Amygdala (tissue), 56 donors: ENCODE measurements around the gene ROR2.

Source experiments
- DNase-seq, 56 donors: peaks; one replicate each; lab custom pipeline; 2025; lab: John Stamatoyannopoulos, UW

Gene ROR2

DNA sequence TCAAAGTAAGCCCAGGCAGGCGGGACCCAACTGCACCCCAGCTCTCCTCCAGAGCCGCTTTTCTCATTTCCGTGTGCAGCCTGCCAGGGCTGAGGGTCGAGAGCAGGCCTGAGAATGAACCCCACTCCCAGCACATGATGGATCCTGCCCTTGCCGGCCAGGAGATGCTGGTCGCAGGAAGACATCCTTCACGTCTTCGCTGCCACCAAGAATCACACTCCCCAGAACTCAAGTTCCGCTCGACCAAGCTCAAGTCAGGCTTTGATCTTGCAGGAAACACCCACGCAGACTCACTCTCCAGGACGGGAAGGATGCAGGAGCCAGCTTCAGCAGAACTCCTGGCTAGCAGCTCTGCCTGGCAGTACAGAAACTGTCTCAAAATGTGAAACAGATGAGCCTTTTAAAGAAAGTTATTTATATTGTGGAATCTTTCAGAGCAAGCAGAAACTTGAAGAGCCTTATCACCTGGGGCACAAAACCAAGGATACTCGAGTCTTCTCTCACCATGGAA, 102.4 kb downstream of the ROR2 start:
- DNase-seq = peak in 4 of 56 donors; percentile 6 to 25 (median 8)

DNA sequence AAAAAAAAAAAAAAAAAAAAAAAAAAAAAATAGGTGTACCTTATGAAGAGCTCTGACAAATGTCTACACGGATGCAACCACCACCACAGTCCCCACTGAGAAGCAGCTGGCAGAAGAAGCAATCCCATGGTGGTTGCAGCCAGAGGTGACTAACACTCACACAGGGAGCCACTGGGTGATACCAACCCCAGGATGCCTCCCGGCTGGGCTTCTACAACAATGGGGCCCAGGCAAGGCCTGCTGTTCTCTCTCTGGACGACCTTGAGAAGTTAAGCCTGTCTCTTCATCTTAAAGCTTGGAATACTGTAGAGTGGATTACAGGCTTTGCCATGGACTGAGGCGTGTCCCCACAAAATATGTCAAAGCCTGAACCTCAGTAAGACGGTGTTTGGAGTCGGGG, 104.1 kb downstream of the ROR2 start:
- DNase-seq = no peak

DNA sequence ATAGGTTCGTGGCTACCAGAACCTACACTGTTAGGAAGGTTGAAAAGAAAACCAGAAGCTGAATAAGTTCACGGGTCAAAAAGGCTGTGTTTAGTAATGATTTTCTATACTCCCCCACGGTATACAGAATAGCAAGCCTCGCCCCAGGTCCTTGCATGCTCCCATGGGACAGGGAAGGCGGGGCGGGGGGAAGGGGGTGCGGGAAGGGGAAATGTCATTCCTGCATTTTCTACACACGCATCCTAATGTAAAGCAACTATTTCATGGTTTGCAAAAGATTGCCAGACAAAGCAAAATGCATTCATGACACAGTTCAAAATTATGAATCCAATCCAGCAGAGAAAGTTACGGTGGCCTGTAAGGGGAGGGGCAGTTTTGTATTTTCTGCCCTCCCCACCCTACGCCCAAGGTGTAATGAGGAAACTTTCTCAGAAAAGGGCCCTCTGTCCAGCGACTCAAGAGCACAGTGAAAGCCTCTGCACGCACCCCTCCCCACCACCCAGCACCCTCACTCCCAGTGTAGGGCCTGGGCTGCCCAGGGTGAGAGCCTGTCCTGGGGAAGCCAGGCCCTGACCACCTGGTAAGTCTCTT, 105.2 kb downstream of the ROR2 start:
- DNase-seq = no peak

DNA sequence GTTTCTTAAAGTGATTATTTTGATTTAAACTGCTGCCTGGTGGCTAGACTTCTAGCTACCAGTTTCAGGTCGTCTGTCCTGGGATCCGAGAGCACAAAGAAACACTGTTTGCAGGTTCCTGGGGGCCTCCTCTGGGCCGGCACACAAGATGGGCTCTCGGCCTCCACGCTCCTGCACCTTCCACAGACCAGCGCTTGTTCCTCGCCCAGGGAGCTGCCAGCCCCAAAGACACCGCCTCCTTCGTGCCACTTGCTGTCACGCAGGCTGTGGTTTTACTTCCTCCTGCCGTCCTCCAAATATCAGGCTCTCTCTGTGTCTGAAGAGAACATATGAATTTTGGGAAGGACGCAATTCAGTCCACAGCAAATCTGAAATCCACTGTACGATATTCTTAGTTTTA, 105.8 kb downstream of the ROR2 start:
- DNase-seq = peak in 19 of 56 donors; percentile 8 to 30 (median 15)

DNA sequence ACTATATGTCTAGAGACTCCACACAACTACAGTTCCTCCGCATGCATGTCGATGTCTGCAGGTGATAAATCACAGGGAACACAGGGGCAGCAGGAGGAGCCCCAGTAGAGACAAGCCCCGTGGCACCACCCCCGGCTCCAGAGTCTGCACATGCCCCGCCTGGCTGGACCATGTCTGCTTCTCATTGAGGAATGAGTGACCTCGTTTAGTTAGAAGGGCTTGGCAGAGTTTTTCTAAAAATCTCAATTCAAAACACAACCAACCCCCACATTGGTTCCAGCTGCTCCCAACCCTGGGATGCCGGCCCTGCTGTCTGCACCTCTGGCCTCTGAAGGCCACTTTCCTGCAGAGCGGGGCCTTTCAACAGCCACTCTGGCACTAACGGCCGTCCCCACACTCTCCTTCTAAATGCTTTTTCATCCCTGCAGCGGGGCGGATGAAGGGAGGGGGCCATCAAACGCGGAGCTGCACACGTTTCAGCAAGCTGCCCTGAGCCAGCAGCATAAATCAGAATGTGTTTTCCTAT, 106.3 kb downstream of the ROR2 start:
- peak in 4 of 56 donors; percentile 12 to 40 (median 24) for DNase-seq

DNA sequence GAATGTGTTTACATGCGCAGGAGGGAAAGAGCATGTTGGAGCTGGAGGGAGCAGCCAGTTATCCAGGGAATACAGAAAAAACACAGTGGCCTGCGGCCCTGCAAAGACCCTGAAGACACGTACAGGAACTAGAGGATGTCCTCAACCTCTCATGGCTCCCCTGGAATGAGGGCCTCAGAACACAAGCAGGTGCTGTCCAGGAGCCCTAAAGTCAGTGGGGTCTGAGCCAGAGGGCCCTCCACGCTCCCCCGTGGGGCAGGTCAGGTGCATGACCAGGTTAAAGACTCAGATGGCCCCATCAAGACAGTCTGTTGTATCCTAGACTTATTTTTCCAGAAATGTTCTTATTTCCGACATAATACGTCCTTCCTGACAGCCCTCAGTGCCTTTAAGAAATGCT, 106.9 kb downstream of the ROR2 start:
- no peak for DNase-seq

DNA sequence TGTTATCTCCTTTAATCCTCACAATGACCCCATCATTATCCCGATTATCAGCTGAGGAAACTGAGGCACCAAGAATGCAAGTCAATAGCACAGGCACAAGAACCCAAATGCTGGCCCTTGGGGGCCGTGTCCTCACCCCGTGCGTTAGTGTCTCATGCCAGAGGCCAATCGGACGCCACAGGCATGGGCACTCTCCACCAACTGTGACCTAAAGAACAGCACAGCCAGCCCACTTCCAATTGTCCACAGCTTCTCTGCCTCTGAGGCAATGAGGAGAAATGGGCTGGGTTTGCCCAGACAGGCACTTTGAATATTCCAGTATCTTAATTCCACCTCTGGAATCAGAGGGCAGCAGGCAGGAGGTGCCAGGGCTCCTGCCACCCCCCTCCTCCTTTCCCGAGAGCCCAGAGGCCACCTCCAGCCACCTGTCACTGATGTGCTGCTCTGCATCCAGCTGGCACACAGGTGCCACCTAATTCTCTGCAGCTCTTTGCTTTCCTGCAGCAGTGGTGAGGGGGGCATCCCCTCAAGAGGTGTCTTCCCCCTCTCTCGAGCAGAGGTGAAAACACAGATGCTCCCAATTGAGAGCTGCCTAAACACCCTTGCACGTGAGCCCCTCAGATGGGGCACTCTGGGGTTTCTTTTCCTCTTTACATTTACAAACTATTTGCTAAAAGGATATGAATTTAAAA, 107.5 kb downstream of the ROR2 start:
- DNase-seq = no peak

DNA sequence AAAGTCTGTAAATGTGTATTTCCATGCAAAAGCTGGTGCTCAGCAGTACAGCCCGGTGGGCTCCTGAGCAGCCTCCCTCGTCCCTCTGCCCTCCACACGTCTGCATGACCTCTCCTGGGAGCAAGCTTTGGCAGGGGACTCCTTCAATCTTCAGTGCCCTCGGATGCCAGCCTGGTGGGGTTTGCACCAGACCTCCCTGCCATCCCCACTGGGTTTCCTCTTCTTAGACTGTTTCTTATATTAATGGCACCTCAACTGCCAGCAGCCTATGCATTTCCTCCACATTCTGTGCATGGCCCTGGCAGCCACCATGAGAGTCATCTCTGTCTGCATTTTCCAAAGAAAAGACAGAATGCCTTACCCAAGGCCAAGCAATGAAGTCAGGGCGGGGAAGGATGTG, 108.4 kb downstream of the ROR2 start:
- DNase-seq = no peak

DNA sequence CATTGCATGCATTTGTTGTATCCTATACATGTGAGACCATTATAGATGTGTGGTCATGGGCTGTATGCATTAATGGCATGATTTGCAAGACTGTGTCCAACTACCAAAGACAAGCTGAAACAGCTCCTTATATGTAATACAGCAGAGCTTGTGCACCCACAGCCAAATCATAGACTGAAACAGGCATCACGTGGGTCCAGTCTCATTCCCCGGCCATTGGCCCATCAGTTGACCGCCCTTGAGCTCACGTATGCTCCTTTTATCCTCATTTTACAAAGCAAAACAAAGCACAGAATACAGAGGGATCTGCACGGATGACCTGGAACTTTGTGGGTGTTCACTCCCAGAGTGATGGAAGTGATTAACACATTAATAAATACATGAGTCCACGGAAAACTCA, 109.1 kb downstream of the ROR2 start:
- no peak for DNase-seq

DNA sequence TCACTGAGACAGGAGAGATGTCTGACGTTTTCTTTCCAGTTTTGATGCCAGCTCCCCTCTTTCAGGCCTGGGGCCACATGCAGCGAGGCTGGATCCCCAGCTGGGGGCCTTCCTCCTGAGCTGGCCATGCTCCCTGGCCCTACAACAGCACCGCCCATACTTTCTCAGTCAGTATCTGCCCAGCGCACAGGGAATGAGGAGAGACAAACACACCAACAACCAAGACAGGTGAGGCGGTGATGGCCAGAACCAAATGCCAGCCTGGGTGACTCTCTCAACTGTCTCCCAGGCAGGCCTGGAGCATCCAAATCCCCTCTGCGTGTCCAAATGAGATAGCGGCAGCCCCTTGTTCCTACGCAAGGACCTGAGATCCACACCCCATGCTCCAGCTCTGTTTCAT, 109.6 kb downstream of the ROR2 start:
- no peak for DNase-seq

DNA sequence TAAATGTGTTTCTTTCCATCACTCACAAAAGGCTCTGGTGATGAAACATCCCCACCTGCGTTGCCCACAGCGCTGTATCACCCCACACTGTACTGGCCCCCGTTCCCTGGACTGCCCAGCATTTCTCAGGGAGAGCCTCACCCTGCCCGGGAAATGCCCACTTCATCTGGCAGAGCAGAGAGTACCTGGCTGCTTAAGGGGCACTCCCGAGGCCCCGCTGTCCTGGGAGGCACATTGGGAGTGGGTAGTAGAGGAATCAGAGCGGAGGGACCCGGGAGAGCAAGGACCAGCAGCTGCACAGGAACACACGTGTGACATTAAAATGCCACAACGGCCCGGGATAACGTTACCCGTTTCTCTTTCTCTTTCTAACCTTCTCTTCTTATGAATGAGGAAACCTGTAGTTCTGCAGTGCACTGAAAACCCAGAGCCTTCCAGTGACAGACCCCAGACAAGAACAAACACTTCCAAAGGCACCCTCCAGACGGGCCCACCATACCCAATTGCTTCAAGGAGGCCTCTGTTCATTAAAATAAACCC, 110.0 kb downstream of the ROR2 start:
- no peak for DNase-seq

DNA sequence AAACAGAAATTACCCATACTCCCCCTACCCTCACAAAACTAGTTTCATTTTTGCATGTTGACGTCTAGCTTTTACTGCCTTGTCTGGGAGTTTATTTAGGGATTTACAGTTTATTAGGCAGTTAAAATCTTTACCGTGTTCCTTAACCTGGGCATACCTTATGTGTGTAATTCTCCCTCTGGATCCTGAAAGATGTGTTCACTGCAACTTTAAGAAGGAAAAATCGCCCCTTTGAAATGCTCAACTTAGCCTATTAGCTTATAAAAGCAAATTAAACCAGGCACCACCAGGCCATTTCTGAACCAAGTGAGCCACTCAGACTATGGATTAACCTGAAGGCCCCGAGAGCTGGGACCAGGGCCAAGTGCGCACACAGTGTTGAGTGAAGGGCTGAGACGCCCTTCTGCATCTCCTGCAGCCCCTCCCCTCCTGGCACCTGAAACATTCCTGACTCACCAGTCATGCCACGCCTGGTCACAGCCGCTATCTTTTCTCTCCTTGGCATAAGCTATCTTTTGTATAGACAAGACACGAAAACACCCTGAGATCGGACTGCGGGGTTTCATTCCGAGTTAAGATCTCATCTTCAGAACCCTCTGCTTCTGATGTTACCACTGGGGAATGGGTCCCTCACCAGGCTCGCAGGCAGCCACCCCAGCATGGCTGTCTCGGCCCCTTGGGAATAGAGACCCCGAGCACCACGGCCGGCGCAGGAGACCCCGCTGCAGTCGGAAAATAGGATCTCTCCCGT, 111.9 kb downstream of the ROR2 start:
- peak in 1 of 56 donors; percentile 25 for DNase-seq

DNA sequence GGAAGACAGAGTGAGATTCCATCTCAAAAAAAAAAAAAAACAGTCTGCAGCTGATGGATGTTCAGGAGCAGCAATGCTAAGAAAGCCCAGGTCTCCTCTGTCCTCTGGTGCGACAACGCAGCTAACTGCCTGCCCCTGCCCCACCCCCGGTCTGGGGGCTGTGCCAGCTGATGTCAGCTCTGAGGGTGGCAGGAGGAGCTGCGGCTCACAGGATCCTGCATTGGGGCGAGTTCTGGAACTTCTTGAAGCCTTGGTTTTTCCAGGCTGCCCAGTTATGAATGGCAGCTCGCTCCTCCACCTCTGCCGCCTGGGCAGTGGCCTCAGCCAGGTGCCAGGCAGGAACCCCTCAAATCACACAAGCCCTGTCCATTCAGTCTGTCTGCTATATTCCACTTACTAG, 113.5 kb downstream of the ROR2 start:
- peak in 2 of 56 donors; percentile 9 to 11 for DNase-seq

DNA sequence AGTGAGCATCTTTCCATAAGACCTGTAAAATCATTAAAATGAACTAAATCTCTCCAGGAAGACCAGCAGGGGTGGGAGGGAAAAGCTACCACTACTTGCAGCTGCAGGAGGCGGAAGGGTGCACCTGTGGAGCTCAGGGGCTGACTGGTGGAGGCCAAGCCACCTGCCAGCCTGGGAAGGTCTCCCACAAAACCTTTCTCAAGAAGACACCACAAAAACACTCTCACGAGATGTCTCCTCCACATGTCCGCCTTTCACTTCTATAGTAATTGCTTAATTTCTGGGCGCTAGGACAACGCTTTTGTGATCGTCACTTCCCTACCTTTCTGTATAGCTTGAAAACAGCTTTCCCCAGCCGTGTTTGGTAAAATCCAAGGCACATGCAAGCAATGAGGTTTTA, 114.4 kb downstream of the ROR2 start:
- DNase-seq = no peak

DNA sequence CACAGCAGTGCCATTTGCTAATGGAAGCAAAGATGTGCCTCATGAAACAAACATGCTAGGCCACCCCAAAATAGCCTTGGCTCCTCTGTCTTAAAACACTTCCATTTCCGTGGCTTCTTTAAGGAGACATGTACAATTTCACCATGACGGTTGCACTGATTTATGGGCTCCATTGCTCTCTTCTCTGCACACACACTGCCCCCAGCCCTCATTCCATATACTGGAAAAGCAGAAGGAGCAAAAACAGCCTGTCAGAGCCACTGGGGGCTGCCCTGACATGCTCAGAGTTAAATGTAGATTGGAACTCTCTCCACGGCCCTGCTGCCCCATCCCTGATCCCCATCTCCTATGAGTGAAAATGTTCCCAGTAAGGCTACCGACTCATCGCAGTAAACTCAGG, 114.8 kb downstream of the ROR2 start:
- no peak for DNase-seq

DNA sequence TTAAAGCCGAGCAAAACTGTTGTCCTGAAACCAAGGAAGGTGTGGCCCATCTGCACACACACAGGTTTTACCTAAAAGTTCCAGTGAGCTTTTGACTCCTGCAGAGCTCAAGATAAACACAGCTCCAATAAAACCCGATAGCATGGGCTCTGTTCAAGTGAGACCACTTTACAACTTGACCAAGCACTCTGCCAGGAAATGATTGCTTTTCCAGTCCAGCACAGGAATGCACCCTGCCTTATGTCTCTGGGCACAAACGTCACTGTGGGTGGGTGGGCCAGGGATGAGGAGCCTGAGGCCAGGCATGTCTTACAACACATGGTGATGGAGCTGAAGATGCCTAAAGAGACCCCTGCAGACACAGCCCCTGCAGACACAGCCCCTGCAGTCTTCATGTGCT, 115.3 kb downstream of the ROR2 start:
- no peak for DNase-seq

DNA sequence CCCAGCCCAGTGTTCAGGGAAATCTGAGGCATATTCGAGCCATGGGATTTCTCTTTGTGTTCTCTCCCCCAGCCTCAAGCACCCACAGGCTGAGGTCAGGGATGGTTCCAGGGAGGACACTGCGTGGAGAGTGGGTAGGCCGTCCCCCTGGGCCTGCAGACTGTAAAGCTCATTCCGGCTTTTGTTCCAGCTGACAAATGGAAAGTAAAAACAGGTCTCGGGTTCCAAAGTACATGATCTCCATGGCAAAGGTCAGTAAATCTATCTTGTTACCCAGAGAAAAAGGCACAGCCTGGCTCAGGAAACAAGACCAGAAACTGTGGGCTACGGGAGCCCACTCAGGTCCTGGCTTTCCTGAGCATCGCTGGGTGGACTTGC, 116.2 kb downstream of the ROR2 start:
- no peak for DNase-seq

DNA sequence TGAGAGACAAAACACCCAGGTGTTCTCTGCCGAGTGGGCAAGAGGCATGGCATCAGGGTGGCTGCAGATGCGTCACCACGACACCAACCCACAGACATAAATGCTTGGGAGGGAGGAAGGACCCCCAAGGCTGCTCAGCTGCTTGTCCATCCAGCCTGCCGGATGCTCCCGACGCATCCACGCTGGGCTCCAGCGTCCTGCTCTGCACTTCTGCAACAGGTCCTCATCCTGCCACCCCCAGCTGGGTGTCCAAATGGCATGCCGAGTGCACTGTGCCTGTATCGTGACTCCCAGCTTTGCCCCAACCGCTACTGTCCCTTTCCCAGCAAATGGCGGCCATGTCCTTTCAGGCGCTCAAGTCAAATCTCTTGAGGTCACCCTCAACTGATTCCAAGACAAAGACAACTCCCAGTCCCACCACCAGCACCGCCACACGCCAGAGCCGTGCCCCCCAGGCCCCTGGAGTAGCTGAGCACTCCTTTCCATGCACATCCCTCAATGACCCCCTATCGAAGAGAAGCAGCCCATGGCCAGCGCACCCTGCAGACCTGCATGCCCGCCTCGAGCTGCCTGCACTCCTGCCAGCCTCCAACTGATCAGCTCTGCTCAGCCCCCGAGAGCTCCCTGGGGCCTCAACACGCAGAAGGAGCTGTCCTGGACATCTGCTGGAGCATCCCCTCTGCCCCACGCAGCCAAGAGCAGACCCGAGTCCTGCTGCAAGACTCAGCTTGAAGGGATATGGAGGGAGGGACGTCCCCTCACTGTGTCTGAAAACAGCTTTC, 116.7 kb downstream of the ROR2 start:
- no peak for DNase-seq

DNA sequence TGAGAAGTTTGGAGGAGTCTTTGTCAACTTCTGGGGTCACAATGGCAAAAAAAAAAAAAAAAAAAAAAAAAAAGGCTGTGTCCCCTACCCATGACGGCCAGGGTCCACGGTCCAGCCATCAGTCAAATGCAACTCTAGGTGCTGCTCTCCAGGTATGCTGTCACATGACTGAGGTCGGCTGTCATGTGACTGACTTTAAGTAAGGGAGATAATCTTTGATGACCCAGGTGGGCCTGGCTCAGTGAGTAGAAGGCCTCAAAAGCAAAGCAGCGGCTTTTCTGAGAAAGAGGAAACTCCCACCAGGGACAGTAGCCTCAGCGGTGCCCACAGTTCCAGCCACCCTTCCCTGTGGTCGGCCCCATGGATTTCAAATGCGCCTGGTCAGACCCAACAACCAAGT, 117.7 kb downstream of the ROR2 start:
- no peak for DNase-seq

DNA sequence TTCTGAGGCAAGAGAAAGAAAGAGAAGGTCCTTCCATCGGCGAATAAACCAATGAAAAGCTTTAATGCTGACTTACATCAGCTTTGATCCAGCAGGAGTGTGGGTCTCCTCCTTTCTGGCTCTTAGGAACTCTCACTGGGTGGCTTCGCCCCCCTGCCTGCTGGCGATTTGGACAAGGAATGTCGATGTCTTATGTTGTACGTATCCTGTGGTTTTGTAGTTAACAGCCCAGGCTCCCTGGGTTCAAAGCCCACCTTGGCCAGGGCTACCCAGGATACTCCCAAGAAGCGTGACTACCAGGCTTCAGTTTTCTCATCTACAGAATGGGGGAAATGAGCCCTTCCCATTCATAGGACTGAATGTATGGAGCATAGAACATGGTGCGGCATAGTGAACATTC, 124.2 kb downstream of the ROR2 start:
- DNase-seq = no peak
